Mesothelial cell of epicardium (in vitro differentiated cells): ENCODE measurements around the gene EP400. TPM values are rescaled to one million over a fixed set of nuclear protein-coding genes. Genes with fewer than 3 reads are reported as not detected.

ENCODE experiments used
- DNase-seq, 2 experiments: peaks; one replicate each; pipeline ENCODE4 v3.0.0; 2021; ENCODE audit warnings: low spot score in 2 of 2; ENCODE audit not compliant: unreplicated experiment in 2 of 2
- H3K27ac Mint-ChIP-seq: 2 replicates; pipeline ENCODE4 v1.8.0; 2021; ENCODE audit warnings: mixed read lengths
- H3K27me3 Mint-ChIP-seq: 2 replicates; pipeline ENCODE4 v1.8.0; 2021; ENCODE audit warnings: low read depth, mixed read lengths
- H3K36me3 Mint-ChIP-seq: 2 replicates; pipeline ENCODE4 v1.8.0; 2021; ENCODE audit warnings: mixed read lengths
- H3K4me1 Mint-ChIP-seq: 2 replicates; pipeline ENCODE4 v1.8.0; 2021; ENCODE audit warnings: mixed read lengths
- H3K4me3 Mint-ChIP-seq: 2 replicates; pipeline ENCODE4 v1.8.0; 2021; ENCODE audit warnings: mild to moderate bottlenecking, moderate library complexity, mixed read lengths
- H3K9me3 Mint-ChIP-seq: 2 replicates; pipeline ENCODE4 v1.8.0; 2021; ENCODE audit warnings: mixed read lengths
- total RNA-seq: library from RNA; stranded (reverse); gene quantifications from 3 replicates; pipeline ENCODE4 v1.2.1, GENCODE V29; 2021
- TF ChIP-seq, protein P1 (sequence below): fragments of 200-600 bp; sonication (generic); IDR thresholded peaks from one replicate; pipeline ENCODE4 v1.5.0; 2021; ENCODE audit warnings: antibody characterized with exemption; ENCODE audit not compliant: unreplicated experiment

EP400 gene
- total RNA-seq, 1 donor from 2014 or later: 77.9 TPM

DNA sequence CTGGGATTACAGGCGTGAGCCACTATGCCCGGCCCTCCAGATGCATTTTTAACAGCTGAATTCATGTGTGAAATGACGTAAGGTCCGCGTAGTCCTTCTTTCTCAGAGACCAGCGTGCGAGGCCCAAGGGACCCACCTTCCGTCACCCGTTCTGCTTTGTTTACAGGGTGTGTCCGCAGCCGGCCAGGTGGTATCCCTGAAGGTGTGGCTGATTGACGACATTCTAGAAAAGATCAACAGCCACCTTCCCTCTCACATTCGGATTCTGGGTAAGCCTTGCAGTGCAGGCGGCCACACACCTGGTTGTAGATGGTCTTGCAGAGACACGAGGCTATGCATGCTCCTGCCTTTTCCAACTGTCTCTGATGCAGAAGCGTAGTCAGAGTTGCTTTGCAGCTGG, 10.7 kb upstream of the EP400 start:
- H3K27me3 Mint-ChIP-seq: no peaks in the 10 kb centered on the region
- DNase-seq: no peak
- TF ChIP-seq, protein P1, sequence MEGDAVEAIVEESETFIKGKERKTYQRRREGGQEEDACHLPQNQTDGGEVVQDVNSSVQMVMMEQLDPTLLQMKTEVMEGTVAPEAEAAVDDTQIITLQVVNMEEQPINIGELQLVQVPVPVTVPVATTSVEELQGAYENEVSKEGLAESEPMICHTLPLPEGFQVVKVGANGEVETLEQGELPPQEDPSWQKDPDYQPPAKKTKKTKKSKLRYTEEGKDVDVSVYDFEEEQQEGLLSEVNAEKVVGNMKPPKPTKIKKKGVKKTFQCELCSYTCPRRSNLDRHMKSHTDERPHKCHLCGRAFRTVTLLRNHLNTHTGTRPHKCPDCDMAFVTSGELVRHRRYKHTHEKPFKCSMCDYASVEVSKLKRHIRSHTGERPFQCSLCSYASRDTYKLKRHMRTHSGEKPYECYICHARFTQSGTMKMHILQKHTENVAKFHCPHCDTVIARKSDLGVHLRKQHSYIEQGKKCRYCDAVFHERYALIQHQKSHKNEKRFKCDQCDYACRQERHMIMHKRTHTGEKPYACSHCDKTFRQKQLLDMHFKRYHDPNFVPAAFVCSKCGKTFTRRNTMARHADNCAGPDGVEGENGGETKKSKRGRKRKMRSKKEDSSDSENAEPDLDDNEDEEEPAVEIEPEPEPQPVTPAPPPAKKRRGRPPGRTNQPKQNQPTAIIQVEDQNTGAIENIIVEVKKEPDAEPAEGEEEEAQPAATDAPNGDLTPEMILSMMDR: no peak
- no peak overlapping the region for H3K4me3 Mint-ChIP-seq
- H3K36me3 Mint-ChIP-seq: peaks cover 18% of the 10 kb centered on the region
- no peaks in the 10 kb centered on the region for H3K4me1 Mint-ChIP-seq
- no peaks in the 10 kb centered on the region for H3K9me3 Mint-ChIP-seq
- H3K27ac Mint-ChIP-seq: no peak overlapping the region

DNA sequence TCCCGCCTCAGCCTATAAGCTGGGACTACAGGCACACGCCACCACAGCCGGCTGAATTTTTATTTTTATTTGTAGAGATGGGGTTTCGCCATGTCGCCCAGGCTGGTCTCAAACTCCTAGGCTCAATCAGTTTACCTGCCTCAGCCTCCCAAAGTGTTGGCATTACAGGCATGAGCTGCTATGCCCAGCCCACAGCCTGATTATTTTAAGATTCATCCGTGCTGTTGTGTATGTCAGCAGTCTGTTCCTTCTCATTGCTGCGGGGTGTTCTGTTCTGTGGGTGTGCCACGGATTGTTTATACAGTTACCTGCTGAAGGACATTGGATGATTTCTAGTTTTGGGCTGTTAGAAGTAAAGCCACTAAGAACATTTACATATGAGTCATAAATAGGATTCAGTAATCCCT, 9.6 kb upstream of the EP400 start:
- Mint-ChIP-seq H3K9me3 (no peaks in the 10 kb centered on the region), H3K4me1 (no peaks in the 10 kb centered on the region), H3K36me3 (peaks cover 21% of the 10 kb centered on the region), H3K27me3 (no peaks in the 10 kb centered on the region), H3K4me3 (no peak overlapping the region), H3K27ac (no peak overlapping the region)
- TF ChIP-seq, protein P1: no peak
- no peak for DNase-seq

DNA sequence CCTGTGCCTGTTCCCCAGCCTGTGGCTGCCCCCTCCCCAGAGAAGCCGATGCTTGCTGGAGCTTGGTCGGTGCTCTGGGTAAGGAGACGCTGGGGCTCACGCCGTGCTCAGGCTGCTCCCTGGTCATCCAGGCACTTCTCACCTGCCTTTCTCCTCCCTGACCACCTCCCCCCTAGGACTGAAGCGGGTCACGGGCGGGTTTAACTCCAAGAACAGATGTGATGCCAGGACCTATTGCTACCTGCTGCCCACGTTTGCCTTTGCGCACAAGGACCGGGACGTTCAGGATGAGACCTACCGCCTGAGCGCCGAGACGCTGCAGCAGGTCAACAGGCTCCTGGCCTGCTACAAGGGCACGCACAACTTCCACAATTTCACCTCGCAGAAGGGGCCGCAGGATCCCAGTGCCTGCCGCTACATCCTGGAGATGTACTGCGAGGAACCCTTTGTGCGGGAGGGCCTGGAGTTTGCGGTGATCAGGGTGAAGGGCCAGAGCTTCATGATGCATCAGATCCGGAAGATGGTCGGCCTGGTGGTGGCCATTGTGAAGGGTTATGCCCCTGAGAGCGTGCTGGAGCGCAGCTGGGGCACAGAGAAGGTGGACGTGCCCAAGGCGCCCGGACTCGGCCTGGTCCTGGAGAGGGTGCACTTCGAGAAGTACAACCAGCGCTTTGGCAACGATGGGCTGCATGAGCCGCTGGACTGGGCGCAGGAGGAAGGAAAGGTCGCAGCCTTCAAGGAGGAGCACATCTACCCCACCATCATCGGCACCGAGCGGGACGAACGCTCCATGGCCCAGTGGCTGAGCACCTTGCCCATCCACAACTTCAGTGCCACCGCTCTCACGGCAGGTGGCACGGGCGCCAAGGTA, 8.4 kb upstream of the EP400 start:
- Mint-ChIP-seq H3K4me1 (no peaks in the 10 kb centered on the region), H3K27ac (no peak overlapping the region), H3K27me3 (no peaks in the 10 kb centered on the region), H3K9me3 (no peaks in the 10 kb centered on the region), H3K36me3 (peaks cover 23% of the 10 kb centered on the region), H3K4me3 (no peak overlapping the region)
- no peak for DNase-seq
- TF ChIP-seq, protein P1: no peak

DNA sequence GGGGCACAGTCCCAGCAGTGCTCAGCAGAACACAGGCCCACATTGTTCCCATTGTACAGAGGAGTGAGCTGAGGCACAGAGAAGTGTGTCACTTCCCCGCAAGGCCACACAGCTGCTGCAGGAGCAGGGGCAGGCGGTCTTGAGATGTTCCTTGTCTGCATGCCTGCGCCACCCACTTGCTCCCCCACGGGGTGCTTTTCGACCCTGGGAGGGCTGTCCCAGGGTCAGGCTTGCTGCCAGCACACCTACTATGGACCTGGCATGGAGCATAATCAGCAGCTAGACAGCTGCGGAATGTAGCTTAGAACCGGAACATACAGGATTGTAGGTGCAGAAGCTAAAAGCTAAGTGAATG, 7.8 kb upstream of the EP400 start:
- no peaks in the 10 kb centered on the region for H3K27me3 Mint-ChIP-seq
- peaks cover 23% of the 10 kb centered on the region for H3K36me3 Mint-ChIP-seq
- H3K9me3 Mint-ChIP-seq: no peaks in the 10 kb centered on the region
- DNase-seq: no peak
- H3K4me1 Mint-ChIP-seq: no peaks in the 10 kb centered on the region
- no peak overlapping the region for H3K4me3 Mint-ChIP-seq
- no peak overlapping the region for H3K27ac Mint-ChIP-seq
- TF ChIP-seq, protein P1: no peak

DNA sequence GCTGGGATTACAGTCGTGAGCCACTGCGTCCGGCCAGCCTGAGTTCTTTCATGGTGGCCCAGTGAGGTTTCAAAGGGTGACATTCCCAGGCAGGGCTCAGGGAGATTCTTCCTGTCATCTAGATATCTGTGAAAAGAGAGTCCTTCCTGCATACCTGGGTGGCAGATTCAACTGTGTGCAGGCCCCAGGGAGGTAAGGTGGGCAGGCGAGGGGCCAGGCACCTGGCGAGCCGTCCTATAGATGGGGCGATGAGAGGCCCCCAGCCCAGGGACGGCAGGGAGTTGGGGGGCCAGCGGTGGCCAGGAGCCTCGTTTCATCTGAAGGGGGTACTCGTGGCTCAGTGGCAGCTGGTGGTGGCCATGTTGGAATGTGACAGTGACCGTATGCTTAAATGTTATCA, 7.1 kb upstream of the EP400 start:
- Mint-ChIP-seq H3K9me3 (no peaks in the 10 kb centered on the region), H3K4me3 (no peak overlapping the region)

More for the DNA sequence above, 7.1 kb upstream of the EP400 start:
- no peak for DNase-seq
- Mint-ChIP-seq H3K27me3 (no peaks in the 10 kb centered on the region), H3K27ac (no peak overlapping the region), H3K36me3 (peaks cover 20% of the 10 kb centered on the region), H3K4me1 (no peaks in the 10 kb centered on the region)
- TF ChIP-seq, protein P1: no peak
